Fibroblast of lung (primary cell): ENCODE measurements around the gene ANXA4.

Experiments used
- CTCF ChIP-seq, 2 donors: IDR thresholded peaks in 1 of 2; conservative IDR thresholded peaks in 1 of 2; 1 replicate in 1 of 2; 2 replicates in 1 of 2; pipeline ENCODE4 v1.5.1; 2011 to 2012; ENCODE audit warnings: low read length in 2 of 2, control low read depth in 1 of 2, inconsistent platforms in 1 of 2, low read depth in 1 of 2, mild to moderate bottlenecking in 1 of 2
- EZH2 ChIP-seq: IDR thresholded peaks from 2 replicates; pipeline ENCODE4 v1.5.1; 2012; ENCODE audit warnings: low read length, control low read depth, mild to moderate bottlenecking; ENCODE audit errors: missing control alignments

DNA sequence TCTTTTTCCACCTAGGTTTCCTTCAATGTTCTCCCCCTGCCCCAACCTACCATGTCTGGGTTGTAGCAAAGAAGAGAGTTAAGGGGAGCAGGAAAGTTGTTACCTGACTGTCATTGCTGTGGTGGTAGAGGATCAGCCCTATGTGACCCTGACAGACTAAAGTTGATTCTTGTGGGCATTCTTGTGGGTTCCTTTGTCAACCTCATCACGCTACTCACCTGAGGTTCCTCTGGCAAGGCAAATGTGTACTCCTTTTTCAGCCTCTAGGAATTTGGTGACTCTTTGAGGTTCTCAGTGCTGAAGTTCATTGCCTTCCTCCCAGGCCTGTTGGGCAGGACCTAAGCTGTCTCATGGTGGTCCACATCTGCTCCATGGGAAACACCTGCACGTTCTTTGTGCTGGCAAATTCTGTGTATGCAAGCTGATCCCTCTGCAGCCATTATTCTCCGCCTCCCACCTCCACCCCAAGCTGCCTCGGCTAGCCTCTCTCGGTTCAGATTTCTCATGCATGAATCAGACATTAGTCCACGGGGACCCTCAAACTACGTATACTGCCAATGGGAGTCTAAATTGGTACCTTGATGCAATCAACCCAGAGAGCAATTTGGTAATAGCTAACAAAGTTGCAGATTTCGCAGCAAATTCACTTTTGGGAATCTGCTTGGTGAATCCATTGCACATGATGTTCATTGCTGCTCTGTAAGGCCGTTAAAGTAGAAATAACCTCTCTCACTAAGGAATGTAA is 86.0 kb downstream of the ANXA4 start:
- no peak for TF ChIP-seq CTCF (conservative IDR thresholded peaks at IDR 0.05 in 1 of 2, IDR thresholded peaks at IDR 0.05 in 1 of 2; ENCODE audit: low read depth in 1 of 2, low read length in 2 of 2)
- TF ChIP-seq EZH2, result no peak
